ENCODE results near the gene NCOR2. TPM values are rescaled to one million over a fixed set of nuclear protein-coding genes. Genes with fewer than 3 reads are reported as not detected.

The NCOR2 gene
- total and polyA plus RNA-seq, 10 of the 15 experiments (the other 5 are each of a cell fraction or from before 2014, with no cell fraction given), result 0.43 to 179 (median 14.9) TPM

GRCh38 chr12:124532331-124532750, 35.1 kb downstream of the NCOR2 start:
- DNase-seq (ENCODE audit: low read depth, low spot score) (no peak), ATAC-seq (no peak; the same call in 2 of the 3 replicates), FAIRE-seq (no peak)
- no peaks in the 10 kb centered on the region for H3K27me3 ChIP-seq (replicated peaks in 1 of 2; ENCODE audit: control insufficient read depth in 2 of 2, insufficient read depth in 2 of 2, low read length in 1 of 2)
- intact Hi-C loops (cut with micrococcal nuclease; ENCODE audit: unreplicated experiment), result no loop called here
- ChIA-PET SMC1A (ENCODE audit: uncharacterized antibody, unreplicated experiment) (no interaction called here), RAD21 (ENCODE audit: unreplicated experiment) (no interaction called here), CTCF (no interaction called here), POLR2A (no interaction called here)
- H3K36me3 ChIP-seq (ENCODE audit: control insufficient read depth in 2 of 2, insufficient read depth in 2 of 2, low read length in 1 of 2), result peaks cover 7 to 14% of the 10 kb centered on the region in 2 experiments; a peak in 3 of 4 replicates
- no peaks in the 10 kb centered on the region for H3K4me1 ChIP-seq (ENCODE audit: control insufficient read depth, insufficient read depth, low read length)
- peaks cover 7% of the 10 kb centered on the region for H4K20me1 ChIP-seq (ENCODE audit: control insufficient read depth, insufficient read depth)
- H3K9me3 ChIP-seq (replicated peaks; ENCODE audit: control insufficient read depth, insufficient read depth, low read length), result no peaks in the 10 kb centered on the region
- no peak overlapping the region for H3K4me3 ChIP-seq
- H2AFZ ChIP-seq (ENCODE audit: control insufficient read depth, low read depth, low read length), result no peak overlapping the region
- H3K4me2 ChIP-seq (ENCODE audit: control insufficient read depth, insufficient read depth), result no peak overlapping the region
- H3K9ac ChIP-seq (ENCODE audit: control insufficient read depth, insufficient read depth, low read length), result no peak overlapping the region
- no peak overlapping the region for H3K27ac ChIP-seq (ENCODE audit: control insufficient read depth, insufficient read depth)
- TF ChIP-seq CHD4 (IDR thresholded peaks at IDR 0.05) (no peak), WRNIP1 (IDR thresholded peaks at IDR 0.05; ENCODE audit: borderline replicate concordance, low read depth, low read length) (no peak), NR2C1 (IDR thresholded peaks at IDR 0.05) (no peak), RAD21 (IDR thresholded peaks at IDR 0.05; ENCODE audit: insufficient read depth, low read depth, low read length) (no peak), YBX1 (IDR thresholded peaks at IDR 0.05) (no peak), BMI1 (IDR thresholded peaks at IDR 0.05; ENCODE audit: borderline replicate concordance) (no peak), CUX1 (IDR thresholded peaks at IDR 0.05; ENCODE audit: insufficient replicate concordance, low read depth, low read length) (no peak), MYC (IDR thresholded peaks at IDR 0.05; ENCODE audit: insufficient read depth, insufficient read length, insufficient replicate concordance, low read length, severe bottlenecking) (no peak), TBL1XR1 (IDR thresholded peaks at IDR 0.05; ENCODE audit: low read depth, low read length) (no peak), BCL11A (IDR thresholded peaks at IDR 0.05; ENCODE audit: low read depth, low read length) (no peak), SREBF1 (IDR thresholded peaks at IDR 0.05; ENCODE audit: low read length) (no peak), ZNF217 (IDR thresholded peaks at IDR 0.05) (no peak), PML (IDR thresholded peaks at IDR 0.05; ENCODE audit: low read length) (no peak), ZSCAN29 (IDR thresholded peaks at IDR 0.05) (no peak)
- TF ChIP-seq, protein P1, sequence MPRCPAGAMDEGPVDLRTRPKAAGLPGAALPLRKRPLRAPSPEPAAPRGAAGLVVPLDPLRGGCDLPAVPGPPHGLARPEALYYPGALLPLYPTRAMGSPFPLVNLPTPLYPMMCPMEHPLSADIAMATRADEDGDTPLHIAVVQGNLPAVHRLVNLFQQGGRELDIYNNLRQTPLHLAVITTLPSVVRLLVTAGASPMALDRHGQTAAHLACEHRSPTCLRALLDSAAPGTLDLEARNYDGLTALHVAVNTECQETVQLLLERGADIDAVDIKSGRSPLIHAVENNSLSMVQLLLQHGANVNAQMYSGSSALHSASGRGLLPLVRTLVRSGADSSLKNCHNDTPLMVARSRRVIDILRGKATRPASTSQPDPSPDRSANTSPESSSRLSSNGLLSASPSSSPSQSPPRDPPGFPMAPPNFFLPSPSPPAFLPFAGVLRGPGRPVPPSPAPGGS (IDR thresholded peaks at IDR 0.05; ENCODE audit: borderline replicate concordance, insufficient read depth, low read depth, low read length, poor library complexity, severe bottlenecking), result no peak
- TF ChIP-seq, protein P2, sequence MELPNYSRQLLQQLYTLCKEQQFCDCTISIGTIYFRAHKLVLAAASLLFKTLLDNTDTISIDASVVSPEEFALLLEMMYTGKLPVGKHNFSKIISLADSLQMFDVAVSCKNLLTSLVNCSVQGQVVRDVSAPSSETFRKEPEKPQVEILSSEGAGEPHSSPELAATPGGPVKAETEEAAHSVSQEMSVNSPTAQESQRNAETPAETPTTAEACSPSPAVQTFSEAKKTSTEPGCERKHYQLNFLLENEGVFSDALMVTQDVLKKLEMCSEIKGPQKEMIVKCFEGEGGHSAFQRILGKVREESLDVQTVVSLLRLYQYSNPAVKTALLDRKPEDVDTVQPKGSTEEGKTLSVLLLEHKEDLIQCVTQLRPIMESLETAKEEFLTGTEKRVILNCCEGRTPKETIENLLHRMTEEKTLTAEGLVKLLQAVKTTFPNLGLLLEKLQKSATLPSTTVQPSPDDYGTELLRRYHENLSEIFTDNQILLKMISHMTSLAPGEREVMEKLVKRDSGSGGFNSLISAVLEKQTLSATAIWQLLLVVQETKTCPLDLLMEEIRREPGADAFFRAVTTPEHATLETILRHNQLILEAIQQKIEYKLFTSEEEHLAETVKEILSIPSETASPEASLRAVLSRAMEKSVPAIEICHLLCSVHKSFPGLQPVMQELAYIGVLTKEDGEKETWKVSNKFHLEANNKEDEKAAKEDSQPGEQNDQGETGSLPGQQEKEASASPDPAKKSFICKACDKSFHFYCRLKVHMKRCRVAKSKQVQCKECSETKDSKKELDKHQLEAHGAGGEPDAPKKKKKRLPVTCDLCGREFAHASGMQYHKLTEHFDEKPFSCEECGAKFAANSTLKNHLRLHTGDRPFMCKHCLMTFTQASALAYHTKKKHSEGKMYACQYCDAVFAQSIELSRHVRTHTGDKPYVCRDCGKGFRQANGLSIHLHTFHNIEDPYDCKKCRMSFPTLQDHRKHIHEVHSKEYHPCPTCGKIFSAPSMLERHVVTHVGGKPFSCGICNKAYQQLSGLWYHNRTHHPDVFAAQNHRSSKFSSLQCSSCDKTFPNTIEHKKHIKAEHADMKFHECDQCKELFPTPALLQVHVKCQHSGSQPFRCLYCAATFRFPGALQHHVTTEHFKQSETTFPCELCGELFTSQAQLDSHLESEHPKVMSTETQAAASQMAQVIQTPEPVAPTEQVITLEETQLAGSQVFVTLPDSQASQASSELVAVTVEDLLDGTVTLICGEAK (IDR thresholded peaks at IDR 0.05; ENCODE audit: borderline replicate concordance), result no peak
- WGBS (ENCODE audit: insufficient coverage, insufficient replicate concordance, low lambda C conversion rate, missing lambda C conversion rate), result over 99% methylated on average over 12 of the region's 14 CpGs
- in situ Hi-C loops (cut with MboI), result no loop called here
- peaks cover 38% of the 10 kb centered on the region for H3K79me2 ChIP-seq (ENCODE audit: control insufficient read depth, insufficient read depth, low read length)
- BruUV-seq (replicated peaks), result no TSS peak
